GM15510 (cell line): ENCODE measurements around the gene EVI5.

Experiments used
- POLR2A ChIP-seq: IDR thresholded peaks from 3 replicates; pipeline ENCODE4 v1.6.1; 2011; ENCODE audit warnings: borderline replicate concordance; ENCODE audit not compliant: insufficient read length; ENCODE audit errors: extremely low read depth

Gene EVI5

DNA sequence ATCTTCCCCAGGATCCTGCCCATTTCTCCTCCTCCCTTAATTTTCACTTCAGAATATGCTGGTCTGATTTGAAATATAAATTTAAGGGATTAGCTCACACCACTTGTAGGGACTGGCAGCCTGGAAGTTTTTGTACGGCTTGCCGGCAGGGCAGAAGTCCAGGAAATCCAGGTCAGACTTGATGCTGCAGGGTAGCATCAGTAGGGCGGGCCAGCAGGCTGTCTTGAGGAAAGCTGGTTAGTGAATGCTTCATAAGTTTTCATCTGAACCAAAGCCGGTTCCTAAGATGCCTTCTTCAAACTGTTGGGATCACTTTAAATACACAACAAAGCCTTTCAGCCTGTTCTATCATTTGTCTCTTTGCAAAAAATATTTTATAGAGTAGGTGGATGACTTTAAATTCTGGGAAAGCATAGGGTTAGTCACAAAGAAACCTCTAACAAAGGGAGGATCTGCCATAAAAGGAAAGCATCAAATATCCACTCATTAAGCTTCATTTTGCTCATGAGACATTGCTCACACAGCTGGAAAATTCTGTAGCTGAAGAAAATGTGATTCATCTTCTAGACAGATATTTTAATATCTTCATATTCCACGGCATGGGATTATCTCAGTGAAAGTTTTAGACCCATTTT is 207.5 kb downstream of the EVI5 start:
- TF ChIP-seq POLR2A: no peak

- no peak for TF ChIP-seq POLR2A
Observed at GRCh38 chr1:92575123-92575522, 209.8 kb downstream of the EVI5 start.

DNA sequence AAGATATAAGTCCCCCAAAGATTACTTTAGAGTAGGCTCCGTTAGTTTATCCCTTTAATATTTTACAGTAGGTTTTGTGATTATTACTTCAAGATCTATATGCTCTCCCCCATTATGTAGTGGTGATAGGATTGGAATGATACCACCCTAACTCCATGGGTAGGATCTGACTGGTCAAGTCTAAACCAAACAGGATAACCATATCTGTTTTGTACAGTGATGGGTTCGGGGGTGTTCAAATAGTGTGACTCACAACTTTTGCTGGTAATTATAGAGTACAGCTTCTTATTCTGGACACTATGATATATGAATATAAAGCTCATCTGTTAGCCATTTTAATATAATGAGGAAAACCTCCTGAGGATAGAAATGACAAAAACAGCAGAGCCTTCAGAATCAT is 212.4 kb downstream of the EVI5 start:
- TF ChIP-seq POLR2A: no peak

GRCh38 chr1:92571578-92571977 is 213.3 kb downstream of the EVI5 start:
- no peak for TF ChIP-seq POLR2A

GRCh38 chr1:92567211-92567868 is 217.6 kb downstream of the EVI5 start:
- no peak for TF ChIP-seq POLR2A

DNA sequence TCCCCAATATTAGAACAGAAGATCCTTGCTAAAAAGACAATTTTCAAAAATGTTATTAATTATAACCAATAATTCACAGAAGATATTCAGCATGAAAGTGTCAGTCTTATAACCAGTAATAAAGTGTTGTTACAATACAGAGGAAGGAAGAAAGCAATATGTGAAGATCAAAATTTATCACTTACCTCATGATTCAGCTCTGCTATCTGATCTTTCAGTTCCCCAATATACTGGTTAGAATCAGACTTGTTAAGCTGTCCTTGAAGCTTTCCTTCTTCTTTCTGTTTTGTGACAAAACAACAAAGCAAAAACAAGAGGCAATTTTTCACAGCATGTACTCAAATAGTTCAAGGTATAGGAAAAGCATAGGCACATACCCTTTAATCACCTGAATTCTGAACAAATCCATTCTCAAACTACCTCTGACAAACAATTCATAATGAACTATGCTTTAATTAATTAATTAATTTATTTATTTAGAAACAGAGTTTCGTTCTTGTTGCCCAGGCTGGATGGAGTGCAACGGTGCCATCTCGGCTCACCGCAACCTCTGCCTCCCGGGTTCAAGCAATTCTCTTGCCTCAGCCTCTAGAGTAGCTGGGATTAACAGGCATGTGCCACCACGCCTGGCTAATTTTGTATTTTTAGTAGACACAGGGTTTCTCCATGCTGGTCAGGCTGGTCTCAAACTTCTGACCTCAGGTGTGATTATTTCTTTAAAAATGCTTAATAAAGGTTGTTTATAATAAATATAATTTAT is 221.3 kb downstream of the EVI5 start:
- TF ChIP-seq POLR2A: no peak

DNA sequence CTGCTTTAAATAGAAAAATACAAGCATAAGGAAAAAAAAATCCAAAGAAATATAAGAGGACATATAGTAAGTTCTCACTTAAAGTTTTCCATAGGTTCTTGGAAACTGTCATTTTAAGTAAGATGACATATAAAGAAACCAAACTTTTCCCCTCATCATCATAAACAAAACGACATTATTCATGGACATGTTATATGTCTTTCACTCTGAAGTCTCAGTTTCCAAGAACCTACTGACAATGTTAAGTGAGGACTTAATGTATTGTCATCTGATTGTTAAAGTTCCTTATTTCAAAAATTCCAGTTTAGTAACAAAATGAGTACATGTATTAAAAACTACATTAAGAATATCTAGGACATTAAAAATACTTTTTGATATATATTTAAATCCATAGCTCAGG is 228.6 kb downstream of the EVI5 start:
- no peak for TF ChIP-seq POLR2A

DNA sequence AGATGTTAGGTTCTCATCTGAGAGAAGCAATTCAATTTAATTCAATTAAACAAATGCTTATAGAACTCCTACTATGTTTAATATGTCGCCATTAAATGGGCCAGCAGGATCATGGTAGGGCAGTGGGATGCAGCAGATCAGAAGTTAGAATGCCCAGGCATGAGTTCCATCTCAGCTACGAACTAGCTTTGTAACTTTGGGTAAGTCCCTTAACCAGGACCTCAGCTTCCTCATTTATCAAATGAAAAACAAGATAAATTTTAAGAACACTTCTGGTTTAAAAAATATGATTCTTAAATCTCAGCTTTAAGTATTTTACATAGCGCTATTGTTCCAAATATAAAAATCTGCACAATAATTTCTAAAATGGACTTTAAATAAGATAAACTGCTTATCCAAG is 230.7 kb downstream of the EVI5 start:
- no peak for TF ChIP-seq POLR2A

GRCh38 chr1:92551916-92552315 is 233.0 kb downstream of the EVI5 start:
- TF ChIP-seq POLR2A: no peak

- no peak for TF ChIP-seq POLR2A
Observed at GRCh38 chr1:92544756-92545165, 240.1 kb downstream of the EVI5 start.

DNA sequence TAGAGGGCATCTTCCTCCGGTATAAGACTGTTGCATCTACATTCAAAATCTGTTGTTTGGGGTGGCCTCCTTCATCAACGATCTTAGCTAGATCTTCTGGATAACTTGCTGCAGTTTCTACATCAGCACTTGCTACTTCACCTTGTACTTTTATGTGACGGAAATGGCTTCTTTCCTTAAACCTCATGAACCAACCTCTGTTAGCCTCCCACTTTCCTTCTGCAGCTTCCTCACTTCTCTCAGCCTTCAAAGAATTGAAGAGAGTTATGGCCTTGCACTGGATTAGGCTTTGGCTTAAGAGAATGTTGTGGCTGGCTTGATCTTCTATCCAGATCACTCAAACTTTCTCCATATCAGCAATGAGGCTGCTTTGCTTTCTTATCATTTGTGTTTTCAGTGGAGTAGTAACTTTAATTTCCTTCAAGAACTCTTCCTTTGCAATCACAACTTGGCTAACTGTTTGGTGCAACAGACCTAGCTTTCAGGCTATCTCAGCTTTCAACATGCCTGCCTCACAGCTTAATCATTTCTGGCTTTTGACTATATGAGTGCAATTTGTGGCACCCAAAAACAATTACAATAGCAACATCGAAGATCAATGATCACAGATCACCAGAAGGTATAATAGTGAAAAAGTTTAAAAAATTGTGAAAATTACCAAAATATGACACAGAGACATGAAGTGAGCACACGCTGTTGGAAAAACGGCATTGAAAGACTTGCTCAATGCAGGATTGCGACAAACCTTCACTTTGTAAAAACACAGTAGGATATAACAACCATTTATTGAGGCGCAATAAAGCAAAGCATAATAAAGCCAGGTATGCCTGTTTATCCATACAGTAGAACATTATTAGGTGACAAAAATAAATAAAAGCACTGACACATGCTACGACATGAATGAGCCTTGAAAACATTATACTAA is 241.5 kb downstream of the EVI5 start:
- no peak for TF ChIP-seq POLR2A

DNA sequence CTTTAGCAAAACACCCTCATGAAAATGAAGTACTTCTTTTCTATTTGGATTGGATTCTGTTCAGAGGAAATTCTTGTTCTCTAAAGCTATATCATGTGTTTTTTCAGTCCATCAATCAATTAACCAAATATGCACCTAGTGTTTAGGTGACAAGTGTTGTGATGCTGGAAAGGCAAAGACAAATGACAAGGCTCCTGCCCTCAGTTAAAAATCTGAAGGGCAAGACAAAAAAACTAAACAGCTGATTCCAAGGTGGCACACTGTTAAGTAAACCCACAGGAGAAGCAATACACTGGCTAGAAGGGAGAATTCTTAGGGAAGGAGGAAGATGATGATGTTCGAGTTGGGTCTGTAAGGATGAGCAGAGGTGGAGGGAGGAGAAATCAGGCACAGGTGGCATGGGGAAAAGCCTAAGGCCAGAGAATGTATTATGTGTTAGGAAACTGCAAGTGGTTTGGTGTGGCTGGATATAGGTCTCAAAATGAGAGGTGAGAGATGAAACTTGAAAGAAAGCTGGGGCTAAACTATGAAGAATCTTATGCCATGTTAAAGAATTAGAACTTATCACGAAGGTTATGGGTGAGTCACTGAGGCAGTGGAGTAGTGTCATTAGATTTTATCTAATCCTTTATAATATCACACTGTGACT is 246.4 kb downstream of the EVI5 start:
- no peak for TF ChIP-seq POLR2A

DNA sequence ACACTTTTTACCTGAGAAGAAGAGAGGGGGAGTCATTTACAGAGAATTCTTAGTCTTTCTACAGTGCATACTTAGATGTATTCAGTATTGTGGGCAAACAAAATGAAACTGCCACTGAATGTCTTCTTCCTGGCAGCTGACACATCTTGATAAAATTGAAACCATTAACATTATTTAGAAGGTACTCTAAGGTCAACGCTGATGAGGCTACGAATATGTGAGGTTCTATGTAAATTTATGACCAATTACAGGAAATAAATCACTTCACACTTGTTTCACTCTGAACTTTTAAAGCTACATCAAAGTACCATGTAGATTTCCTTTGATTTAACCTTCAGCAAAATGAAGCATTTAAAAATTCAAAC is 246.9 kb downstream of the EVI5 start:
- TF ChIP-seq POLR2A: no peak

GRCh38 chr1:92536980-92537884 is 247.7 kb downstream of the EVI5 start:
- TF ChIP-seq POLR2A: no peak
